HepG2 (cell line): ENCODE results near the gene PIH1D2. TPM values are rescaled to one million over a fixed set of nuclear protein-coding genes. Genes with fewer than 3 reads are reported as not detected.

Source experiments
- ARNTL ChIP-seq: sonication (generic); formaldehyde crosslinking; IDR thresholded peaks from 2 replicates; pipeline ENCODE4 v1.4.0; 2020; ENCODE audit warnings: mild to moderate bottlenecking, missing genetic modification reagents
- BCL6 ChIP-seq: IDR thresholded peaks from 2 replicates; pipeline ENCODE4 v1.6.1; 2016; ENCODE audit warnings: missing genetic modification reagents, missing compliant biosample characterization
- HCFC1 ChIP-seq: fragments of 150-350 bp; IDR thresholded peaks from 2 replicates; pipeline ENCODE4 v1.6.1; 2014; ENCODE audit warnings: low read depth, low read length
- HNRNPH1 ChIP-seq: fragments of 200-400 bp; formaldehyde crosslinking; optimal IDR thresholded peaks from 2 replicates; pipeline ENCODE3; 2017; ENCODE audit warnings: mild to moderate bottlenecking, low read depth, low read length
- IKZF4 ChIP-seq: sonication (generic); formaldehyde crosslinking; IDR thresholded peaks from 2 replicates; pipeline ENCODE4 v1.5.1; 2020; ENCODE audit warnings: borderline replicate concordance, mild to moderate bottlenecking, low read depth, missing genetic modification reagents; ENCODE audit errors: not compliant biosample characterization
- JUND ChIP-seq: sonication (generic); formaldehyde crosslinking; IDR thresholded peaks from 2 replicates; pipeline ENCODE4 v1.8.0; 2022; ENCODE audit warnings: mild to moderate bottlenecking, missing genetic modification reagents
- KLF12 ChIP-seq: sonication (generic); formaldehyde crosslinking; IDR thresholded peaks from 2 replicates; pipeline ENCODE4 v1.4.0; 2020; ENCODE audit warnings: missing genetic modification reagents, borderline replicate concordance
- MAFK ChIP-seq, 2 experiments: IDR thresholded peaks in 1 of 2; conservative IDR thresholded peaks in 1 of 2; 2 replicates each; pipeline ENCODE4 v1.6.1; 2011; ENCODE audit warnings: improper control_type of control experiment in 2 of 2, low read length in 2 of 2
- MXI1 ChIP-seq: IDR thresholded peaks from 3 replicates; pipeline ENCODE4 v1.6.1; 2012; ENCODE audit warnings: low read depth, low read length, inconsistent platforms, borderline replicate concordance
- NR2F2 ChIP-seq: IDR thresholded peaks from 2 replicates; pipeline ENCODE4 v1.6.1; 2012; ENCODE audit warnings: low read depth, inconsistent platforms, borderline replicate concordance
- NRL ChIP-seq: sonication (generic); formaldehyde crosslinking; IDR thresholded peaks from 2 replicates; pipeline ENCODE4 v1.5.0; 2020; ENCODE audit warnings: missing genetic modification reagents, mild to moderate bottlenecking, moderate library complexity, borderline replicate concordance
- RNF2 ChIP-seq: fragments of 450-650 bp; conservative IDR thresholded peaks from 2 replicates; pipeline ENCODE4 v1.6.1; 2016; ENCODE audit warnings: low read depth
- TCF7L2 ChIP-seq: IDR thresholded peaks from 2 replicates; pipeline ENCODE4 v1.6.1; 2011; ENCODE audit warnings: mild to moderate bottlenecking, low read depth, low read length, moderate library complexity
- ZFP37 ChIP-seq: sonication (generic); formaldehyde crosslinking; IDR thresholded peaks from 2 replicates; pipeline ENCODE4 v1.4.0; 2020; ENCODE audit warnings: missing genetic modification reagents, borderline replicate concordance
- ZNF354B ChIP-seq: sonication (generic); formaldehyde crosslinking; IDR thresholded peaks from 2 replicates; pipeline ENCODE4 v1.8.0; 2022; ENCODE audit warnings: mild to moderate bottlenecking, missing genetic modification reagents
- ZNF501 ChIP-seq: sonication (generic); formaldehyde crosslinking; IDR thresholded peaks from 2 replicates; pipeline ENCODE4 v1.5.1; 2020; ENCODE audit warnings: mild to moderate bottlenecking, moderate library complexity, missing genetic modification reagents
- ZNF83 ChIP-seq: sonication (generic); formaldehyde crosslinking; IDR thresholded peaks from 2 replicates; pipeline ENCODE4 v1.4.0; 2020; ENCODE audit warnings: missing genetic modification reagents, mild to moderate bottlenecking, borderline replicate concordance
- polyA plus RNA-seq, 8 experiments: library from polyadenylated mRNA; depleted of rRNA in 3 of 8; stranded (reverse) in 7 of 8; unstranded in 1 of 8; fragments of >200 nt; fragmentation: Illumina TruSeq in 4 of 8; extraction: Trizol in 4 of 8; gene quantifications; 2 replicates each; pipeline versions ENCODE4 v1.2.1 to v1.2.3, GENCODE V29; 2011 to 2016; ENCODE audit warnings: low read depth in 4 of 8, missing spikeins in 1 of 8, mixed read lengths in 1 of 8; ENCODE audit not compliant: insufficient read depth in 1 of 8
- total RNA-seq, 5 experiments: library from RNA; depleted of rRNA; stranded (reverse); fragments of >200 nt; fragmentation: Illumina TruSeq; extraction: Trizol; gene quantifications; 2 replicates each; pipeline ENCODE4 v1.2.3, GENCODE V29; 2016; ENCODE audit warnings: low read depth in 1 of 5
- TF ChIP-seq, protein P1 (sequence below): sonication (generic); formaldehyde crosslinking; IDR thresholded peaks from 2 replicates; pipeline ENCODE4 v1.4.0; 2020; ENCODE audit warnings: missing genetic modification reagents
- TF ChIP-seq, protein P2 (sequence below): sonication (generic); formaldehyde crosslinking; IDR thresholded peaks from 2 replicates; pipeline ENCODE4 v1.9.0; 2021; ENCODE audit warnings: missing genetic modification reagents, borderline replicate concordance
- TF ChIP-seq, protein P3 (sequence below): sonication (generic); formaldehyde crosslinking; conservative IDR thresholded peaks from 2 replicates; pipeline ENCODE4 v1.4.0; 2020; ENCODE audit warnings: missing genetic modification reagents

Gene PIH1D2
- total and polyA plus RNA-seq, 2 of the 13 experiments (the other 11 are each of a cell fraction or from before 2014, with no cell fraction given), result 0.49 to 2.7 TPM

- TF ChIP-seq BCL6 (no peak), HNRNPH1 (peak; percentile 59), RNF2 (peak; percentile 52; the same call in 1 of the 2 replicates), MXI1 (peak; percentile 60; the same call in 2 of the 3 replicates), HCFC1 (no peak; the same call in 1 of the 2 replicates), JUND (CRISPR knock-in tag) (no peak), ZFP37 (CRISPR knock-in tag) (0 out of 2 replicates have a peak, but pooled peaks have one; percentile 24), NRL (peak; percentile 93), ARNTL (CRISPR knock-in tag) (peak; percentile 87), IKZF4 (CRISPR knock-in tag) (peak; percentile 18), TCF7L2 (no peak), MAFK (conservative IDR thresholded peaks at IDR 0.05 in 1 of 2, IDR thresholded peaks at IDR 0.05 in 1 of 2; ENCODE audit: low read length in 2 of 2) (no peak), KLF12 (CRISPR knock-in tag) (peak; percentile 67; the same call in 1 of the 2 replicates), NR2F2 (no peak), ZNF83 (CRISPR knock-in tag) (no peak; the same call in 1 of the 2 replicates), ZNF501 (CRISPR knock-in tag) (peak; percentile 99), ZNF354B (CRISPR knock-in tag) (peak; percentile 84)
- TF ChIP-seq, protein P1, sequence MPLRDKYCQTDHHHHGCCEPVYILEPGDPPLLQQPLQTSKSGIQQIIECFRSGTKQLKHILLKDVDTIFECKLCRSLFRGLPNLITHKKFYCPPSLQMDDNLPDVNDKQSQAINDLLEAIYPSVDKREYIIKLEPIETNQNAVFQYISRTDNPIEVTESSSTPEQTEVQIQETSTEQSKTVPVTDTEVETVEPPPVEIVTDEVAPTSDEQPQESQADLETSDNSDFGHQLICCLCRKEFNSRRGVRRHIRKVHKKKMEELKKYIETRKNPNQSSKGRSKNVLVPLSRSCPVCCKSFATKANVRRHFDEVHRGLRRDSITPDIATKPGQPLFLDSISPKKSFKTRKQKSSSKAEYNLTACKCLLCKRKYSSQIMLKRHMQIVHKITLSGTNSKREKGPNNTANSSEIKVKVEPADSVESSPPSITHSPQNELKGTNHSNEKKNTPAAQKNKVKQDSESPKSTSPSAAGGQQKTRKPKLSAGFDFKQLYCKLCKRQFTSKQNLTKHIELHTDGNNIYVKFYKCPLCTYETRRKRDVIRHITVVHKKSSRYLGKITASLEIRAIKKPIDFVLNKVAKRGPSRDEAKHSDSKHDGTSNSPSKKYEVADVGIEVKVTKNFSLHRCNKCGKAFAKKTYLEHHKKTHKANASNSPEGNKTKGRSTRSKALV (CRISPR knock-in tag), result peak; percentile 93
- TF ChIP-seq, protein P2, sequence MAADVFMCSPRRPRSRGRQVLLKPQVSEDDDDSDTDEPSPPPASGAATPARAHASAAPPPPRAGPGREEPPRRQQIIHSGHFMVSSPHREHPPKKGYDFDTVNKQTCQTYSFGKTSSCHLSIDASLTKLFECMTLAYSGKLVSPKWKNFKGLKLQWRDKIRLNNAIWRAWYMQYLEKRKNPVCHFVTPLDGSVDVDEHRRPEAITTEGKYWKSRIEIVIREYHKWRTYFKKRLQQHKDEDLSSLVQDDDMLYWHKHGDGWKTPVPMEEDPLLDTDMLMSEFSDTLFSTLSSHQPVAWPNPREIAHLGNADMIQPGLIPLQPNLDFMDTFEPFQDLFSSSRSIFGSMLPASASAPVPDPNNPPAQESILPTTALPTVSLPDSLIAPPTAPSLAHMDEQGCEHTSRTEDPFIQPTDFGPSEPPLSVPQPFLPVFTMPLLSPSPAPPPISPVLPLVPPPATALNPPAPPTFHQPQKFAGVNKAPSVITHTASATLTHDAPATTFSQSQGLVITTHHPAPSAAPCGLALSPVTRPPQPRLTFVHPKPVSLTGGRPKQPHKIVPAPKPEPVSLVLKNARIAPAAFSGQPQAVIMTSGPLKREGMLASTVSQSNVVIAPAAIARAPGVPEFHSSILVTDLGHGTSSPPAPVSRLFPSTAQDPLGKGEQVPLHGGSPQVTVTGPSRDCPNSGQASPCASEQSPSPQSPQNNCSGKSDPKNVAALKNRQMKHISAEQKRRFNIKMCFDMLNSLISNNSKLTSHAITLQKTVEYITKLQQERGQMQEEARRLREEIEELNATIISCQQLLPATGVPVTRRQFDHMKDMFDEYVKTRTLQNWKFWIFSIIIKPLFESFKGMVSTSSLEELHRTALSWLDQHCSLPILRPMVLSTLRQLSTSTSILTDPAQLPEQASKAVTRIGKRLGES (CRISPR knock-in tag), result no peak; the same call in 1 of the 2 replicates
- TF ChIP-seq, protein P3, sequence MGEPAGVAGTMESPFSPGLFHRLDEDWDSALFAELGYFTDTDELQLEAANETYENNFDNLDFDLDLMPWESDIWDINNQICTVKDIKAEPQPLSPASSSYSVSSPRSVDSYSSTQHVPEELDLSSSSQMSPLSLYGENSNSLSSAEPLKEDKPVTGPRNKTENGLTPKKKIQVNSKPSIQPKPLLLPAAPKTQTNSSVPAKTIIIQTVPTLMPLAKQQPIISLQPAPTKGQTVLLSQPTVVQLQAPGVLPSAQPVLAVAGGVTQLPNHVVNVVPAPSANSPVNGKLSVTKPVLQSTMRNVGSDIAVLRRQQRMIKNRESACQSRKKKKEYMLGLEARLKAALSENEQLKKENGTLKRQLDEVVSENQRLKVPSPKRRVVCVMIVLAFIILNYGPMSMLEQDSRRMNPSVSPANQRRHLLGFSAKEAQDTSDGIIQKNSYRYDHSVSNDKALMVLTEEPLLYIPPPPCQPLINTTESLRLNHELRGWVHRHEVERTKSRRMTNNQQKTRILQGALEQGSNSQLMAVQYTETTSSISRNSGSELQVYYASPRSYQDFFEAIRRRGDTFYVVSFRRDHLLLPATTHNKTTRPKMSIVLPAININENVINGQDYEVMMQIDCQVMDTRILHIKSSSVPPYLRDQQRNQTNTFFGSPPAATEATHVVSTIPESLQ, result no peak; the same call in 1 of the 2 replicates
These were observed 48.8 kb downstream of the PIH1D2 start, which contains the start of gene DLAT (continued) for GRCh38 chr11:112024773-112025678.
